A549 (cell line): ENCODE data around the gene UNC5A. TPM values are rescaled to one million over a fixed set of nuclear protein-coding genes. Genes with fewer than 3 reads are reported as not detected.

Experiments
- ATAC-seq, 2 experiments: fragments of 200-7000 bp in 1 of 2; fragments of >200 bp in 1 of 2; cut with Nextera tagmentation in 1 of 2; cut with Tn5 transposase in 1 of 2; 3 replicates each; pipeline versions ENCODE4 v1.8.0 to v1.9.1; 2018 to 2020; ENCODE audit warnings: mild to moderate bottlenecking in 1 of 2, moderate library complexity in 1 of 2
- CTCF ChIA-PET: fragments of 300-600 bp; sonication (Branson Sonifier 250); formaldehyde crosslinking; extraction: SDS; loops from one replicate; lab custom pipeline; 2021; ENCODE audit warnings: antibody characterized with exemption, inconsistent platforms; lab: Yijun Ruan, JAX
- POLR2A ChIA-PET: fragments of 350-600 bp; formaldehyde crosslinking; extraction: SDS; loops from one replicate; lab custom pipeline; 2021; ENCODE audit warnings: antibody characterized with exemption, inconsistent platforms; lab: Yijun Ruan, JAX
- DNase-seq, 2 experiments: peaks; one replicate each; pipeline versions ENCODE4 v3.0.0 to v3.0.0-alpha.2; 2011 to 2016; ENCODE audit warnings: low read depth in 1 of 2, low spot score in 1 of 2
- FAIRE-seq: peaks from 2 replicates; lab custom pipeline; 2011; peaks lifted over from hg19 to GRCh38; lab: Jason Lieb, UNC
- H3K27ac ChIP-seq, 2 experiments: fragments of >200 bp; sonication (Bioruptor Twin); formaldehyde crosslinking; 3 replicates each; pipeline ENCODE4 v1.5.1; 2016 to 2017
- H3K4me1 ChIP-seq: fragments of >200 bp; sonication (Bioruptor Twin); formaldehyde crosslinking; 3 replicates; pipeline ENCODE4 v1.6.1; 2016
- H3K4me2 ChIP-seq: fragments of >200 bp; sonication (Bioruptor Twin); formaldehyde crosslinking; 3 replicates; pipeline ENCODE4 v1.6.1; 2016
- H3K4me3 ChIP-seq: fragments of >200 bp; sonication (Bioruptor Twin); formaldehyde crosslinking; 3 replicates; pipeline ENCODE4 v1.5.1; 2016
- H3K9me3 ChIP-seq: fragments of >200 bp; sonication (Bioruptor Twin); formaldehyde crosslinking; 3 replicates; pipeline ENCODE4 v1.6.1; 2016
- CBX8 ChIP-seq: fragments of 200-600 bp; sonication (generic); IDR thresholded peaks from 2 replicates; pipeline ENCODE4 v1.6.1; 2016
- CTCF ChIP-seq: fragments of >200 bp; sonication (Bioruptor Twin); formaldehyde crosslinking; IDR thresholded peaks from 3 replicates; pipeline ENCODE4 v1.5.1; 2016
- EP300 ChIP-seq, 2 experiments: fragments of >200 bp; sonication (Bioruptor Twin); formaldehyde crosslinking; IDR thresholded peaks; 2 replicates in 1 of 2; 3 replicates in 1 of 2; pipeline ENCODE4 v1.6.1; 2016 to 2017
- FOSB ChIP-seq: fragments of 250-450 bp; sonication (Bioruptor Pico); IDR thresholded peaks from 2 replicates; pipeline ENCODE4 v1.5.0; 2020; ENCODE audit warnings: mild to moderate bottlenecking, moderate library complexity
- HDAC2 ChIP-seq: fragments of 200-600 bp; sonication (generic); IDR thresholded peaks from 2 replicates; pipeline ENCODE4 v1.6.1; 2016
- HEYL ChIP-seq: fragments of 250-450 bp; sonication (Bioruptor Pico); IDR thresholded peaks from 2 replicates; pipeline ENCODE4 v1.8.0; 2021; ENCODE audit warnings: mild to moderate bottlenecking, moderate library complexity
- HOXA7 ChIP-seq: fragments of 250-450 bp; sonication (Bioruptor Pico); IDR thresholded peaks from 2 replicates; pipeline ENCODE4 v1.5.0; 2020; ENCODE audit warnings: mild to moderate bottlenecking, moderate library complexity
- MYC ChIP-seq: IDR thresholded peaks from 2 replicates; pipeline ENCODE4 v1.6.1; 2012; ENCODE audit warnings: mild to moderate bottlenecking, inconsistent platforms, low read length, improper control_type of control experiment, borderline replicate concordance
- NFE2L2 ChIP-seq: fragments of 150-350 bp; conservative IDR thresholded peaks from 2 replicates; pipeline ENCODE4 v1.6.1; 2014; ENCODE audit warnings: low read length
- PHF8 ChIP-seq: fragments of 200-600 bp; sonication (generic); IDR thresholded peaks from 2 replicates; pipeline ENCODE4 v1.6.1; 2016; ENCODE audit warnings: low read depth, mild to moderate bottlenecking, antibody characterized with exemption, moderate library complexity, borderline replicate concordance
- RARB ChIP-seq: fragments of 250-450 bp; sonication (Bioruptor Pico); IDR thresholded peaks from 2 replicates; pipeline ENCODE4 v1.8.0; 2021; ENCODE audit warnings: mild to moderate bottlenecking, moderate library complexity
- RFX5 ChIP-seq: fragments of 450-650 bp; IDR thresholded peaks from 2 replicates; pipeline ENCODE4 v1.7.1; 2014; ENCODE audit warnings: antibody characterized with exemption, mild to moderate bottlenecking, moderate library complexity
- RNF2 ChIP-seq: fragments of 200-600 bp; sonication (generic); IDR thresholded peaks from 2 replicates; pipeline ENCODE4 v1.6.1; 2016; ENCODE audit warnings: low read depth, mild to moderate bottlenecking, antibody characterized with exemption, moderate library complexity, borderline replicate concordance
- SREBF2 ChIP-seq: fragments of 450-650 bp; IDR thresholded peaks from 2 replicates; pipeline ENCODE4 v1.6.1; 2014; ENCODE audit warnings: mild to moderate bottlenecking, moderate library complexity
- TP53 ChIP-seq: fragments of 250-450 bp; sonication (Bioruptor Pico); IDR thresholded peaks from 2 replicates; pipeline ENCODE4 v1.5.0; 2021; ENCODE audit warnings: mild to moderate bottlenecking, moderate library complexity
- ZC3H11A ChIP-seq: fragments of 450-650 bp; IDR thresholded peaks from 2 replicates; pipeline ENCODE4 v1.6.1; 2014; ENCODE audit warnings: antibody characterized with exemption, mild to moderate bottlenecking
- WGBS: methylation state at CpG from one replicate; pipeline ENCODE4 v1.1.6; 2017; ENCODE audit errors: missing lambda C conversion rate; 5-methylcytosine and 5-hydroxymethylcytosine counted together
- polyA plus RNA-seq, 4 experiments: library from polyadenylated mRNA; depleted of rRNA in 3 of 4; stranded (reverse); fragments of >200 nt; fragmentation: RNase III in 1 of 4; extraction: RNeasy Plus Mini Kit Qiagen cat#74134 plus additional on column Dnase treatment in 1 of 4; gene quantifications; 2 replicates in 3 of 4; 3 replicates in 1 of 4; pipeline ENCODE4 v1.2.3, GENCODE V29; 2011 to 2017
- TF ChIP-seq, protein P1 (sequence below): fragments of 450-650 bp; IDR thresholded peaks from 2 replicates; pipeline ENCODE4 v1.6.1; 2014; ENCODE audit warnings: antibody characterized with exemption
- TF ChIP-seq, protein P2 (sequence below): IDR thresholded peaks from 2 replicates; pipeline ENCODE4 v1.6.1; 2012
- TF ChIP-seq, protein P3 (sequence below): fragments of 200-600 bp; sonication (generic); IDR thresholded peaks from 2 replicates; pipeline ENCODE4 v1.6.1; 2016; ENCODE audit warnings: antibody characterized with exemption, mild to moderate bottlenecking, moderate library complexity

The UNC5A gene
- polyA plus RNA-seq, 2 of the 4 experiments (the other 2 are of a cell fraction), result 0.03 to 0.14 TPM

GRCh38 chr5:176876506-176877431 is 66.4 kb downstream of the UNC5A start:
- CTCF ChIA-PET, result interaction anchor here (1.2 to 2.0 kb wide), 2 partner anchors 216 to 219 kb away, joined by 3 to 5 read pairs; no protein-coding TSS in a partner anchor
- FAIRE-seq, result no peak
- TF ChIP-seq ZC3H11A (no peak), SREBF2 (no peak), HDAC2 (no peak), HEYL (no peak), TP53 (CRISPR knock-in tag) (no peak), CBX8 (no peak), PHF8 (no peak), RNF2 (no peak)
- TF ChIP-seq, protein P1, sequence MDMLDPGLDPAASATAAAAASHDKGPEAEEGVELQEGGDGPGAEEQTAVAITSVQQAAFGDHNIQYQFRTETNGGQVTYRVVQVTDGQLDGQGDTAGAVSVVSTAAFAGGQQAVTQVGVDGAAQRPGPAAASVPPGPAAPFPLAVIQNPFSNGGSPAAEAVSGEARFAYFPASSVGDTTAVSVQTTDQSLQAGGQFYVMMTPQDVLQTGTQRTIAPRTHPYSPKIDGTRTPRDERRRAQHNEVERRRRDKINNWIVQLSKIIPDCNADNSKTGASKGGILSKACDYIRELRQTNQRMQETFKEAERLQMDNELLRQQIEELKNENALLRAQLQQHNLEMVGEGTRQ, result no peak
- TF ChIP-seq, all 56 proteins: peak for 0

GRCh38 chr5:176877793-176878331 is 67.5 kb downstream of the UNC5A start:
- Histone ChIP-seq H3K4me3 (no peak overlapping the region), H3K4me2 (no peak overlapping the region), H3K9me3 (no peaks in the 10 kb centered on the region), H3K4me1 (no peaks in the 10 kb centered on the region), H3K27ac (no peak overlapping the region)
- no peak for TF ChIP-seq MYC
- no peak for TF ChIP-seq FOSB (CRISPR knock-in tag)
- TF ChIP-seq ZC3H11A, result no peak
- TF ChIP-seq RARB, result no peak
- TF ChIP-seq, protein P2, sequence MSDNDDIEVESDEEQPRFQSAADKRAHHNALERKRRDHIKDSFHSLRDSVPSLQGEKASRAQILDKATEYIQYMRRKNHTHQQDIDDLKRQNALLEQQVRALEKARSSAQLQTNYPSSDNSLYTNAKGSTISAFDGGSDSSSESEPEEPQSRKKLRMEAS, result no peak
- no peak for TF ChIP-seq HOXA7
- no peak for TF ChIP-seq EP300 (IDR thresholded peaks at IDR 0.05)
- no peak for TF ChIP-seq NFE2L2
- TF ChIP-seq, protein P3, sequence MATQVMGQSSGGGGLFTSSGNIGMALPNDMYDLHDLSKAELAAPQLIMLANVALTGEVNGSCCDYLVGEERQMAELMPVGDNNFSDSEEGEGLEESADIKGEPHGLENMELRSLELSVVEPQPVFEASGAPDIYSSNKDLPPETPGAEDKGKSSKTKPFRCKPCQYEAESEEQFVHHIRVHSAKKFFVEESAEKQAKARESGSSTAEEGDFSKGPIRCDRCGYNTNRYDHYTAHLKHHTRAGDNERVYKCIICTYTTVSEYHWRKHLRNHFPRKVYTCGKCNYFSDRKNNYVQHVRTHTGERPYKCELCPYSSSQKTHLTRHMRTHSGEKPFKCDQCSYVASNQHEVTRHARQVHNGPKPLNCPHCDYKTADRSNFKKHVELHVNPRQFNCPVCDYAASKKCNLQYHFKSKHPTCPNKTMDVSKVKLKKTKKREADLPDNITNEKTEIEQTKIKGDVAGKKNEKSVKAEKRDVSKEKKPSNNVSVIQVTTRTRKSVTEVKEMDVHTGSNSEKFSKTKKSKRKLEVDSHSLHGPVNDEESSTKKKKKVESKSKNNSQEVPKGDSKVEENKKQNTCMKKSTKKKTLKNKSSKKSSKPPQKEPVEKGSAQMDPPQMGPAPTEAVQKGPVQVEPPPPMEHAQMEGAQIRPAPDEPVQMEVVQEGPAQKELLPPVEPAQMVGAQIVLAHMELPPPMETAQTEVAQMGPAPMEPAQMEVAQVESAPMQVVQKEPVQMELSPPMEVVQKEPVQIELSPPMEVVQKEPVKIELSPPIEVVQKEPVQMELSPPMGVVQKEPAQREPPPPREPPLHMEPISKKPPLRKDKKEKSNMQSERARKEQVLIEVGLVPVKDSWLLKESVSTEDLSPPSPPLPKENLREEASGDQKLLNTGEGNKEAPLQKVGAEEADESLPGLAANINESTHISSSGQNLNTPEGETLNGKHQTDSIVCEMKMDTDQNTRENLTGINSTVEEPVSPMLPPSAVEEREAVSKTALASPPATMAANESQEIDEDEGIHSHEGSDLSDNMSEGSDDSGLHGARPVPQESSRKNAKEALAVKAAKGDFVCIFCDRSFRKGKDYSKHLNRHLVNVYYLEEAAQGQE, result no peak
- no peak for TF ChIP-seq CTCF
- TF ChIP-seq RFX5, result no peak
- ChIA-PET POLR2A (no interaction called here), CTCF (interaction anchor here (1.2 to 2.0 kb wide), 3 partner anchors 23 to 219 kb away, joined by 3 to 6 read pairs (median 5); no protein-coding TSS in a partner anchor)
- FAIRE-seq, result no peak
- WGBS, result 76% methylated on average over 13 of the region's 21 CpGs
- ATAC-seq, result no peak
- DNase-seq, result no peak

More at GRCh38 chr5:176876506-176877431, 66.4 kb downstream of the UNC5A start:
- no peak for DNase-seq
- Histone ChIP-seq H3K9me3 (no peaks in the 10 kb centered on the region), H3K27ac (no peak overlapping the region), H3K4me2 (no peak overlapping the region), H3K4me3 (no peak overlapping the region), H3K4me1 (no peaks in the 10 kb centered on the region)
- 56% methylated on average over 13 of the region's 24 CpGs for WGBS
- POLR2A ChIA-PET, result no interaction called here
- no peak for ATAC-seq
